Measurements from ENCODE around the gene RAB1B.

DNA sequence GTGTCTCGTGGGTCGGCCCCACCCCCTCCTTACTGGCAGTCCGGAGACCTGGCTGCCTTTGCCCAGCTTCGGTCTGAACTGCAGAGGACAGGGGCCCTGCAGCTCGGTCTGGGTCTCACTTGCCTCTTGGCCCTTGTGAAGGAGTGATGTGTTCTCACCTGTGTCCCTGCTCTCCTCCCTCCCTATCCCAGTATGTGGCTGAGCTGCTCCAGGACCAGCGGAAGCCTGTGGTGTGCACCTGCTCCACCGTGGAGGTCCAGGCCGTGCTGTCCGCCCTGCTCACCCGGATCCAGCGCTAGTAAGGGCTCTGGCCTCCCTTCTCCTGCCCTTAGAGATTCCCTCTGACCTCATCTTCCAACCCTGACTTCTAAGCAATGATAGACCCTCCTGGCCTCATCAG, 35.7 kb upstream of the RAB1B start:
- TF ChIP-seq, protein P1, sequence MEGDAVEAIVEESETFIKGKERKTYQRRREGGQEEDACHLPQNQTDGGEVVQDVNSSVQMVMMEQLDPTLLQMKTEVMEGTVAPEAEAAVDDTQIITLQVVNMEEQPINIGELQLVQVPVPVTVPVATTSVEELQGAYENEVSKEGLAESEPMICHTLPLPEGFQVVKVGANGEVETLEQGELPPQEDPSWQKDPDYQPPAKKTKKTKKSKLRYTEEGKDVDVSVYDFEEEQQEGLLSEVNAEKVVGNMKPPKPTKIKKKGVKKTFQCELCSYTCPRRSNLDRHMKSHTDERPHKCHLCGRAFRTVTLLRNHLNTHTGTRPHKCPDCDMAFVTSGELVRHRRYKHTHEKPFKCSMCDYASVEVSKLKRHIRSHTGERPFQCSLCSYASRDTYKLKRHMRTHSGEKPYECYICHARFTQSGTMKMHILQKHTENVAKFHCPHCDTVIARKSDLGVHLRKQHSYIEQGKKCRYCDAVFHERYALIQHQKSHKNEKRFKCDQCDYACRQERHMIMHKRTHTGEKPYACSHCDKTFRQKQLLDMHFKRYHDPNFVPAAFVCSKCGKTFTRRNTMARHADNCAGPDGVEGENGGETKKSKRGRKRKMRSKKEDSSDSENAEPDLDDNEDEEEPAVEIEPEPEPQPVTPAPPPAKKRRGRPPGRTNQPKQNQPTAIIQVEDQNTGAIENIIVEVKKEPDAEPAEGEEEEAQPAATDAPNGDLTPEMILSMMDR (conservative IDR thresholded peaks at IDR 0.05; ENCODE audit: low read length): no peak
- TF ChIP-seq EZH2phosphoT487 (IDR thresholded peaks at IDR 0.05; ENCODE audit: borderline replicate concordance): no peak

All from Loucy (cell line).